ENCODE results near the gene MPL. TPM values are rescaled to one million over a fixed set of nuclear protein-coding genes. Genes with fewer than 3 reads are reported as not detected.
A peak's percentile ranks its signal among the peaks of the same experiment; 100 is the strongest.

Gene MPL
- total and polyA plus RNA-seq, 4 donors: 0.18 to 0.52 (median 0.20) TPM; not detected in 1

GRCh38 chr1:43318831-43319230 is 18.8 kb upstream of the MPL start:
- peak in 1 of 2 donors; percentile 62 for DNase-seq
- no peak overlapping the region for H3K4me3 ChIP-seq (ENCODE audit: low read length in 2 of 2)

GRCh38 chr1:43319288-43319687 is 18.3 kb upstream of the MPL start:
- Histone ChIP-seq H3K9me3 (ENCODE audit: control insufficient read depth, low read length) (no peaks in the 10 kb centered on the region), H3K27ac (ENCODE audit: low read depth in 1 of 2, low read length in 2 of 2) (no peak overlapping the region), H3K36me3 (ENCODE audit: control insufficient read depth in 1 of 2, insufficient read depth in 2 of 2, low read length in 1 of 2) (no peaks in the 10 kb centered on the region), H3K4me3 (ENCODE audit: low read length in 2 of 2) (no peak overlapping the region), H3K4me1 (ENCODE audit: control insufficient read depth in 1 of 2, insufficient read depth in 2 of 2, low read length in 2 of 2) (no peaks in the 10 kb centered on the region), H3K27me3 (ENCODE audit: control insufficient read depth in 1 of 2, insufficient read depth in 2 of 2, low read length in 1 of 2) (no peaks in the 10 kb centered on the region)
- ATAC-seq (ENCODE audit: low FRiP score) (no peak), DNase-seq (peak; percentile 3 to 39)
- WGBS, 2 donors: 94 to 96% methylated on average over 5 of the region's 5 CpGs
- intact Hi-C loops (cut with DNase I): no loop called here

More at GRCh38 chr1:43318831-43319230, 18.8 kb upstream of the MPL start:
- H3K9me3 ChIP-seq (ENCODE audit: control insufficient read depth, low read length): no peaks in the 10 kb centered on the region
- no peak overlapping the region for H3K27ac ChIP-seq (ENCODE audit: low read depth in 1 of 2, low read length in 2 of 2)
- no peaks in the 10 kb centered on the region for H3K36me3 ChIP-seq (ENCODE audit: control insufficient read depth in 1 of 2, insufficient read depth in 2 of 2, low read length in 1 of 2)
- H3K4me1 ChIP-seq (ENCODE audit: control insufficient read depth in 1 of 2, insufficient read depth in 2 of 2, low read length in 2 of 2): no peaks in the 10 kb centered on the region
- 54 to 61% methylated on average over 4 of the region's 4 CpGs for WGBS, 2 donors
- no peaks in the 10 kb centered on the region for H3K27me3 ChIP-seq (ENCODE audit: control insufficient read depth in 1 of 2, insufficient read depth in 2 of 2, low read length in 1 of 2)
- intact Hi-C loops (cut with DNase I): no loop called here
- ATAC-seq (ENCODE audit: low FRiP score): no peak

GRCh38 chr1:43319766-43320165 is 17.9 kb upstream of the MPL start:
- ATAC-seq (ENCODE audit: low FRiP score): no peak
- Histone ChIP-seq H3K4me3 (ENCODE audit: low read length in 2 of 2) (no peak overlapping the region), H3K4me1 (ENCODE audit: control insufficient read depth in 1 of 2, insufficient read depth in 2 of 2, low read length in 2 of 2) (no peaks in the 10 kb centered on the region), H3K36me3 (ENCODE audit: control insufficient read depth in 1 of 2, insufficient read depth in 2 of 2, low read length in 1 of 2) (no peaks in the 10 kb centered on the region), H3K9me3 (ENCODE audit: control insufficient read depth, low read length) (peaks cover 3% of the 10 kb centered on the region), H3K27me3 (ENCODE audit: control insufficient read depth in 1 of 2, insufficient read depth in 2 of 2, low read length in 1 of 2) (no peaks in the 10 kb centered on the region), H3K27ac (ENCODE audit: low read depth in 1 of 2, low read length in 2 of 2) (no peak overlapping the region)
- intact Hi-C loops (cut with DNase I): no loop called here
- WGBS, 2 donors: 67 to 81% methylated on average over 3 of the region's 3 CpGs
- DNase-seq: peak; percentile 16 to 17

- DNase-seq (peak; percentile 37 to 57), ATAC-seq (ENCODE audit: low FRiP score) (no peak)
- no peak overlapping the region for H3K4me3 ChIP-seq (ENCODE audit: low read length in 2 of 2)
- H3K27ac ChIP-seq (ENCODE audit: low read depth in 1 of 2, low read length in 2 of 2): no peak overlapping the region
- intact Hi-C loops (cut with DNase I): no loop called here
- peaks cover 3% of the 10 kb centered on the region for H3K9me3 ChIP-seq (ENCODE audit: control insufficient read depth, low read length)
- no peaks in the 10 kb centered on the region for H3K27me3 ChIP-seq (ENCODE audit: control insufficient read depth in 1 of 2, insufficient read depth in 2 of 2, low read length in 1 of 2)
- H3K4me1 ChIP-seq (ENCODE audit: control insufficient read depth in 1 of 2, insufficient read depth in 2 of 2, low read length in 2 of 2): no peaks in the 10 kb centered on the region
- WGBS, 2 donors: 94 to 95% methylated on average over 16 of the region's 16 CpGs
- H3K36me3 ChIP-seq (ENCODE audit: control insufficient read depth in 1 of 2, insufficient read depth in 2 of 2, low read length in 1 of 2): no peaks in the 10 kb centered on the region
These were observed 16.2 kb upstream of the MPL start for GRCh38 chr1:43321331-43321891.

- no peaks in the 10 kb centered on the region for H3K36me3 ChIP-seq (ENCODE audit: control insufficient read depth in 1 of 2, insufficient read depth in 2 of 2, low read length in 1 of 2)
- ATAC-seq (ENCODE audit: low FRiP score): no peak
- DNase-seq: peak in 1 of 2 donors; percentile 42
- peaks cover 3% of the 10 kb centered on the region for H3K9me3 ChIP-seq (ENCODE audit: control insufficient read depth, low read length)
- no peaks in the 10 kb centered on the region for H3K27me3 ChIP-seq (ENCODE audit: control insufficient read depth in 1 of 2, insufficient read depth in 2 of 2, low read length in 1 of 2)
- H3K27ac ChIP-seq (ENCODE audit: low read depth in 1 of 2, low read length in 2 of 2): no peak overlapping the region
- WGBS, 2 donors: 91 to 92% methylated on average over 5 of the region's 5 CpGs
- H3K4me3 ChIP-seq (ENCODE audit: low read length in 2 of 2): no peak overlapping the region
- H3K4me1 ChIP-seq (ENCODE audit: control insufficient read depth in 1 of 2, insufficient read depth in 2 of 2, low read length in 2 of 2): no peaks in the 10 kb centered on the region
- intact Hi-C loops (cut with DNase I): no loop called here
These were observed 15.1 kb upstream of the MPL start for GRCh38 chr1:43322506-43322905.

- WGBS, 2 donors: 90 to 94% methylated on average over 1 of the region's 1 CpG
- H3K9me3 ChIP-seq (ENCODE audit: control insufficient read depth, low read length): peaks cover 3% of the 10 kb centered on the region
- H3K27ac ChIP-seq (ENCODE audit: low read depth in 1 of 2, low read length in 2 of 2): no peak overlapping the region
- no peak overlapping the region for H3K4me3 ChIP-seq (ENCODE audit: low read length in 2 of 2)
- intact Hi-C loops (cut with DNase I): no loop called here
- DNase-seq (no peak), ATAC-seq (ENCODE audit: low FRiP score) (no peak)
- H3K4me1 ChIP-seq (ENCODE audit: control insufficient read depth in 1 of 2, insufficient read depth in 2 of 2, low read length in 2 of 2): no peaks in the 10 kb centered on the region
- H3K27me3 ChIP-seq (ENCODE audit: control insufficient read depth in 1 of 2, insufficient read depth in 2 of 2, low read length in 1 of 2): no peaks in the 10 kb centered on the region
- H3K36me3 ChIP-seq (ENCODE audit: control insufficient read depth in 1 of 2, insufficient read depth in 2 of 2, low read length in 1 of 2): no peaks in the 10 kb centered on the region
These were observed 12.8 kb upstream of the MPL start for GRCh38 chr1:43324810-43325209.

- H3K36me3 ChIP-seq (ENCODE audit: control insufficient read depth in 1 of 2, insufficient read depth in 2 of 2, low read length in 1 of 2): no peaks in the 10 kb centered on the region
- no peaks in the 10 kb centered on the region for H3K27me3 ChIP-seq (ENCODE audit: control insufficient read depth in 1 of 2, insufficient read depth in 2 of 2, low read length in 1 of 2)
- H3K4me3 ChIP-seq (ENCODE audit: low read length in 2 of 2): no peak overlapping the region
- intact Hi-C loops (cut with DNase I): no loop called here
- H3K4me1 ChIP-seq (ENCODE audit: control insufficient read depth in 1 of 2, insufficient read depth in 2 of 2, low read length in 2 of 2): no peaks in the 10 kb centered on the region
- no peak overlapping the region for H3K27ac ChIP-seq (ENCODE audit: low read depth in 1 of 2, low read length in 2 of 2)
- DNase-seq (no peak), ATAC-seq (ENCODE audit: low FRiP score) (no peak)
- H3K9me3 ChIP-seq (ENCODE audit: control insufficient read depth, low read length): peaks cover 3% of the 10 kb centered on the region
These were observed 12.2 kb upstream of the MPL start for GRCh38 chr1:43325381-43325780.

GRCh38 chr1:43327549-43328292 is 9.9 kb upstream of the MPL start:
- no peak for ATAC-seq (ENCODE audit: low FRiP score)
- H3K4me1 ChIP-seq (ENCODE audit: control insufficient read depth in 1 of 2, insufficient read depth in 2 of 2, low read length in 2 of 2): no peaks in the 10 kb centered on the region
- peaks cover 3% of the 10 kb centered on the region for H3K9me3 ChIP-seq (ENCODE audit: control insufficient read depth, low read length)
- H3K4me3 ChIP-seq (ENCODE audit: low read length in 2 of 2): no peak overlapping the region
- H3K36me3 ChIP-seq (ENCODE audit: control insufficient read depth in 1 of 2, insufficient read depth in 2 of 2, low read length in 1 of 2): no peaks in the 10 kb centered on the region
- DNase-seq: no peak
- intact Hi-C loops (cut with DNase I): no loop called here
- WGBS, 2 donors: 93 to 98% methylated on average over 1 of the region's 1 CpG
- H3K27ac ChIP-seq (ENCODE audit: low read depth in 1 of 2, low read length in 2 of 2): no peak overlapping the region
- H3K27me3 ChIP-seq (ENCODE audit: control insufficient read depth in 1 of 2, insufficient read depth in 2 of 2, low read length in 1 of 2): no peaks in the 10 kb centered on the region
